Pancreas (tissue), 10 donors: ENCODE measurements around the gene PDCD7. TPM values are rescaled to one million over a fixed set of nuclear protein-coding genes. Genes with fewer than 3 reads are reported as not detected.
A peak's percentile ranks its signal among the peaks of the same experiment; 100 is the strongest.
"Not testable (repeated sequence)": the region's sequence is repeated elsewhere in the genome, so short reads cannot be mapped to it uniquely, and the experiment has no call there.

Experiments
- ATAC-seq, 4 donors: fragments of 200-7000 bp; cut with Tn5 transposase; one replicate each; pipeline versions ENCODE4 v1.8.0 to v1.9.1; 2020; ENCODE audit warnings: mild to moderate bottlenecking in 4 of 4, moderate library complexity in 4 of 4
- DNase-seq, 6 donors: peaks; one replicate each; pipeline ENCODE4 v3.0.0-alpha.2; 2020
- FAIRE-seq: peaks from 2 replicates; lab custom pipeline; 2012; peaks lifted over from hg19 to GRCh38; lab: Jason Lieb, UNC
- H3K27ac ChIP-seq, 4 donors: fragments of 200-600 bp; sonication (generic); 1 replicate in 3 of 4; 2 replicates in 1 of 4; pipeline versions ENCODE4 v1.5.0 to v1.8.0; 2020
- H3K27me3 ChIP-seq, 4 donors: fragments of 200-600 bp; one replicate each; pipeline ENCODE4 v1.8.0; 2021
- H3K36me3 ChIP-seq, 3 donors: fragments of 200-600 bp; sonication (generic) in 1 of 3; one replicate each; pipeline versions ENCODE4 v1.5.0 to v1.8.0; 2020 to 2021
- H3K4me1 ChIP-seq, 3 donors: fragments of 200-600 bp; one replicate each; pipeline ENCODE4 v1.8.0; 2021
- H3K4me3 ChIP-seq, 4 donors: fragments of 200-600 bp; sonication (generic) in 2 of 4; one replicate each; pipeline versions ENCODE4 v1.5.0 to v1.8.0; 2020 to 2021
- H3K9me3 ChIP-seq, 4 donors: fragments of 200-600 bp; one replicate each; pipeline ENCODE4 v1.8.0; 2021
- WGBS, 2 donors: extraction: QIAGEN DNeasy Blood & Tissue Kit; methylation state at CpG; one replicate each; pipeline ENCODE4 v1.1.7; 2013; 5-methylcytosine and 5-hydroxymethylcytosine counted together
- intact Hi-C, 3 donors: fragments of 100-400 bp; cut with DNase I; formaldehyde crosslinking; loops; one replicate each; pipeline versions ENCODE4 v1.11.1 to v1.14.2; 2022
- polyA plus RNA-seq, 2 donors: library from polyadenylated mRNA; stranded (reverse); fragments of 200-250 nt; gene quantifications; one replicate each; pipeline ENCODE4 v1.2.3, GENCODE V29; 2013
- total RNA-seq, 6 donors: library from RNA; stranded (reverse); fragmentation: NEBNext Ultra II Directional in 4 of 6; extraction: Animal tissue kit (Norgen Biotek cat#: 25700) in 4 of 6; gene quantifications; one replicate each; pipeline versions ENCODE4 v1.2.1 to v1.2.4, GENCODE V29; 2021 to 2023
- TF ChIP-seq, protein P1 (sequence below), 4 donors: fragments of 200-600 bp; sonication (generic) in 3 of 4; IDR thresholded peaks; one replicate each; pipeline versions ENCODE4 v1.5.0 to v1.8.0; 2021; ENCODE audit warnings: antibody characterized with exemption in 4 of 4
- donor health status: healthy with polysubstance abuse.
- donor health status: DM: no; HTN: no; CAD: no; lungs with moderate emphysema.
- donor health status: DM: no; HTN: no; CAD: no.
- donor health status: control.
- donor health status: control.
- donor health status: Bipolar disorder and iron deficiency.
- donor health status: DM: yes; HTN: yes; CAD: no.
- donor health status: DM: no; HTN: no; CAD: no.
- donor health status: DM: no; HTN: no; CAD: no.
- donor health status: DM: yes; HTN: yes; CAD: no.

Gene PDCD7, protein sequence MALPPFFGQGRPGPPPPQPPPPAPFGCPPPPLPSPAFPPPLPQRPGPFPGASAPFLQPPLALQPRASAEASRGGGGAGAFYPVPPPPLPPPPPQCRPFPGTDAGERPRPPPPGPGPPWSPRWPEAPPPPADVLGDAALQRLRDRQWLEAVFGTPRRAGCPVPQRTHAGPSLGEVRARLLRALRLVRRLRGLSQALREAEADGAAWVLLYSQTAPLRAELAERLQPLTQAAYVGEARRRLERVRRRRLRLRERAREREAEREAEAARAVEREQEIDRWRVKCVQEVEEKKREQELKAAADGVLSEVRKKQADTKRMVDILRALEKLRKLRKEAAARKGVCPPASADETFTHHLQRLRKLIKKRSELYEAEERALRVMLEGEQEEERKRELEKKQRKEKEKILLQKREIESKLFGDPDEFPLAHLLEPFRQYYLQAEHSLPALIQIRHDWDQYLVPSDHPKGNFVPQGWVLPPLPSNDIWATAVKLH
- total RNA-seq, result 10 to 100 TPM in 3 of 6 donors, 1 to 10 TPM in 3; 7.3 to 13.1 (median 9.5) TPM
- polyA plus RNA-seq, result 1 to 10 TPM; 7.3 to 9.8 TPM

DNA sequence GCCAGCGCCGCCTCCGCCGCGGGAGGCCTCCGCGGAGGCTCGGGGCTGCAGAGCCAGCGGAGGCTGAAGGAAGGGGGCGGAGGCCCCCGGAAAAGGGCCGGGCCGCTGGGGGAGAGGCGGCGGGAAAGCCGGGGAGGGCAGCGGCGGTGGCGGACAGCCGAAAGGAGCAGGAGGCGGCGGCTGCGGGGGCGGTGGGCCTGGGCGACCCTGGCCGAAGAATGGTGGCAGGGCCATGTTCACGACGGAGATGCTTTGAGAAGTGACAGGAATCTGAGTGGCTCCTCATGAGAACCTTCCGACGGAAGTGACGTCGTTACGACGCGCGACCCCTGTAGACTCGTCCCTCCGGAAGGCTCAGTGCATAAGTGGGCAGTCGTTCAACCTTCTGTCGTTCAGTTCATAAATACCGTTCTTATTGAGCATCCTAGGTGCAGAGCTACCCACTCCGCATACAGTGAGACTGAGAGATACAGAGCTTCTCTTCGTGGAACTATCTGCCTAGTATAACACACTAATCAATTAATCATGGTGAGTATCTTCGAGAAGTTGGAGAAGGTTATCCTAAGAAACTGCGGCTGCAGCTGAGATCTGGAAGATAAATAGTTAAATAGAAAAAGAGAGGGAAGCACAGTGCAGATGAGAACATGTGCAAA lies at the start of gene PDCD7:
Gene PDCD7, minus strand, starts transcription at position 261 of the 653 bp plus-strand sequence. Its CDS starts 27 bp downstream, at position 234.
- H3K9me3 ChIP-seq, result no peaks in the 10 kb centered on the region
- peaks cover 4 to 16% (median 7%) of the 10 kb centered on the region in 3 donors for H3K4me1 ChIP-seq
- H3K36me3 ChIP-seq, result peaks cover 0 to 6% (median 2%) of the 10 kb centered on the region in 3 donors
- H3K4me3 ChIP-seq, result peak within 1 kb of the TSS; percentile 64 to 82 (median 70)
- WGBS, 2 donors, result 1% methylated on average over 43 to 45 of the region's 45 CpGs
- no peaks in the 10 kb centered on the region for H3K27me3 ChIP-seq
- peak within 1 kb of the TSS; percentile 58 to 74 (median 64) for H3K27ac ChIP-seq
- intact Hi-C loops, result no loop called here
- FAIRE-seq, result no peak
- TF ChIP-seq, protein P1, sequence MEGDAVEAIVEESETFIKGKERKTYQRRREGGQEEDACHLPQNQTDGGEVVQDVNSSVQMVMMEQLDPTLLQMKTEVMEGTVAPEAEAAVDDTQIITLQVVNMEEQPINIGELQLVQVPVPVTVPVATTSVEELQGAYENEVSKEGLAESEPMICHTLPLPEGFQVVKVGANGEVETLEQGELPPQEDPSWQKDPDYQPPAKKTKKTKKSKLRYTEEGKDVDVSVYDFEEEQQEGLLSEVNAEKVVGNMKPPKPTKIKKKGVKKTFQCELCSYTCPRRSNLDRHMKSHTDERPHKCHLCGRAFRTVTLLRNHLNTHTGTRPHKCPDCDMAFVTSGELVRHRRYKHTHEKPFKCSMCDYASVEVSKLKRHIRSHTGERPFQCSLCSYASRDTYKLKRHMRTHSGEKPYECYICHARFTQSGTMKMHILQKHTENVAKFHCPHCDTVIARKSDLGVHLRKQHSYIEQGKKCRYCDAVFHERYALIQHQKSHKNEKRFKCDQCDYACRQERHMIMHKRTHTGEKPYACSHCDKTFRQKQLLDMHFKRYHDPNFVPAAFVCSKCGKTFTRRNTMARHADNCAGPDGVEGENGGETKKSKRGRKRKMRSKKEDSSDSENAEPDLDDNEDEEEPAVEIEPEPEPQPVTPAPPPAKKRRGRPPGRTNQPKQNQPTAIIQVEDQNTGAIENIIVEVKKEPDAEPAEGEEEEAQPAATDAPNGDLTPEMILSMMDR (IDR thresholded peaks at IDR 0.05), result no peak
- ATAC-seq, result peak; percentile 87 to 96 (median 93)
- peak; percentile 71 to 87 (median 82) for DNase-seq

DNA sequence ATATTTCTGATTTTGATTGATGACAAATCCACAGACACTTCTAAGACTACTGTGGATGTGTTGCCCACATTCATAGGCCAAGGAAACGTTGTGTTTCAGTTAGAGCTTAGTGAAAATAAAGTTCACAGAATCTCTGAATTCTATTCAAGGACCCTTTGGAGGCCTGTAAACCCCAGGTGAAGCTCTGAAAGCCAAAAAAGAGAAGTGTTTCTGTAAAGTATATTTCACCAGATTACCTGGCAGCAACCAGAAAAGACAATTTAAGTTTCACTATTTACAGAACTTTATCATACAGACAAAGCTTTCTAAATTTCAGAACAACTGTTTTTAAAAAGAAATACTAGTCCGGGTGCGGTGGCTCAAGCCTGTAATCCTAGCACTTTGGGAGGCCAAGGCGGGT lies 48.9 kb upstream of the PDCD7 start:
- H3K36me3 ChIP-seq, result peaks cover 0 to 13% (median 0%) of the 10 kb centered on the region in 3 donors
- H3K4me1 ChIP-seq, result peaks cover 6 to 34% (median 11%) of the 10 kb centered on the region in 3 donors
- no peak overlapping the region for H3K27ac ChIP-seq
- no peaks in the 10 kb centered on the region for H3K27me3 ChIP-seq
- intact Hi-C loops, result no loop called here
- H3K4me3 ChIP-seq, result no peak overlapping the region
- TF ChIP-seq, protein P1 (IDR thresholded peaks at IDR 0.05), result no peak
- no peak for FAIRE-seq
- WGBS, 2 donors, result 76% methylated on average over 4 of the region's 4 CpGs
- no peak for ATAC-seq
- DNase-seq, result no peak
- H3K9me3 ChIP-seq, result no peaks in the 10 kb centered on the region

DNA sequence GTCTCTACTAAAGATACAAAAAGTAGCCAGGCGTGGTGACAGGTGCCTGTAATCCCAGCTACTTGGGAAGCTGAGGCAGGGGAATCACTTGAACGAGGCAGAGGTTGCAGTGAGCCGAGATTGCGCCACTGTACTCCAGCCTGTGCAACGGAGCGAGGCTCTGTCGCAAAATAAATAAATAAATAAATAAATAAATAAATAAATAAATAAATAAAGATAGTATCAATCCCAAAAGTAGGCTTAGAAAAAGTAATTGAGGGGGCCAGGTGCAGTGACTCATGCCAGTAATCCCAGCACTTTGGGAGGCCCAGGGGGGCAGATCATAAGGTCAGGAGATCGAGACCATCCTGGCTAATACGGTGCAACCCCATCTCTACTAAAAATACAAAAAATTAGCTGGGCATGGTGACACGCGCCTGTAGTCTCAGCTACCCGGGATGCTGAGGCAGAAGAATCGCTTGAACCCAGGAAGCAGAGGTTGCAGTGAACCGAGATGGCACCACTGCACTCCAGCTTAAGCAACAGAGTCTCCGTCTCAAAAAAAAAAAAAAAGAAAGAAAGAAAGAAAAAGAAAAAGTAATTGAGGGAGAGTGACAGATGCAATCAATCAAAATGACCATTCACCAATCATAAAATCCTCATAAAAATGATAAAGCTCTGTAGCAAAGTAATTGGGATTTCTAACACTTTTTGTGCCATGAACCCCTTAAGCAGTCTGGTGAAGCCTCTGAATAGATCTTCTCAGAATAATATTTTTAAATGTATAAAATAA lies 48.2 kb upstream of the PDCD7 start:
- WGBS, 2 donors, result 90 to 95% methylated on average over 15 of the region's 15 CpGs
- H3K9me3 ChIP-seq, ATAC-seq, FAIRE-seq, intact Hi-C loops, H3K4me3 ChIP-seq, H3K27ac ChIP-seq, H3K27me3 ChIP-seq, DNase-seq: not testable (repeated sequence)
- Histone ChIP-seq H3K36me3 (peaks cover 0 to 21% (median 1%) of the 10 kb centered on the region in 3 donors), H3K4me1 (peaks cover 6 to 34% (median 11%) of the 10 kb centered on the region in 3 donors)

DNA sequence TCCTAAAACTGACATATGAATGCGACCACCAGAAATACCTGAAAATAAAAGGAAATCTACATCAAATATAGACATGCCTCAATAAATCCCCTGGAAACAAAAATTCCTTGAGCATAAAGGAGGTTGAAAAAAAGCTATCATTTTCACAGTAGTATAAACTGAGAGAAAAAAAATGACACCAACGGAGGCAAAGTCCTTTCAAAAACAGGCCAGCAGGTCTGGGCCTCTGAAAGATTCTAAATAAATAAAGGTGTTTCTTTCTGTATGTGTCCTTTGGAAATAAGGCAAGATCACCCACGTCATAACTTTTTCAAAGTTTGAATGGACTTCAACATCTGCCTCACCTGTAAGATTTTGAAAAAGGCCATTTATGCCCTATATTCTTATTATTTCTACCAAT lies 46.6 kb upstream of the PDCD7 start:
- 86 to 95% methylated on average over 3 of the region's 3 CpGs for WGBS, 2 donors
- Histone ChIP-seq H3K27ac (no peak overlapping the region), H3K36me3 (peaks cover 0 to 24% (median 5%) of the 10 kb centered on the region in 3 donors), H3K4me3 (no peak overlapping the region), H3K4me1 (peaks cover 6 to 34% (median 11%) of the 10 kb centered on the region in 3 donors), H3K27me3 (no peaks in the 10 kb centered on the region), H3K9me3 (no peaks in the 10 kb centered on the region)
- ATAC-seq, result no peak
- intact Hi-C loops, result no loop called here
- FAIRE-seq, result no peak
- no peak for DNase-seq
- TF ChIP-seq, protein P1 (IDR thresholded peaks at IDR 0.05), result no peak
